Panc1 (cell line): Measurements from ENCODE around the gene PLCB1. TPM values are rescaled to one million over a fixed set of nuclear protein-coding genes. Genes with fewer than 3 reads are reported as not detected.

ENCODE experiments used
- ATAC-seq: fragments of 200-7000 bp; cut with Tn5 transposase; 2 replicates; pipeline ENCODE4 v1.9.1; 2020; ENCODE audit warnings: mild to moderate bottlenecking, moderate library complexity
- BruUV-seq: library from RNA; stranded (reverse); fragments of 400-500 nt; replicated peaks from 2 replicates; lab custom pipeline; 2021; lab: Mats Ljungman, UMichigan
- CTCF ChIA-PET: fragments of 300-600 bp; sonication (Branson Sonifier 250); formaldehyde crosslinking; loops from one replicate; lab custom pipeline; 2022; ENCODE audit warnings: antibody characterized with exemption; lab: Charles Lee
- POLR2A ChIA-PET: fragments of 300-600 bp; sonication (Branson Sonifier 250); formaldehyde crosslinking; loops from one replicate; lab custom pipeline; 2022; ENCODE audit warnings: antibody characterized with exemption; lab: Charles Lee
- DNase-seq: peaks from one replicate; pipeline ENCODE4 v3.0.0-alpha.2; 2010; ENCODE audit warnings: low read depth, low spot score
- H3K27ac ChIP-seq: 2 replicates; pipeline ENCODE4 v1.5.1; 2011; ENCODE audit warnings: mild to moderate bottlenecking, low read length, inconsistent platforms
- H3K27me3 ChIP-seq: fragments of 200-500 bp; sonication (Bioruptor generic); 2 replicates; pipeline ENCODE4 v1.6.0; 2014; ENCODE audit warnings: low read length, inconsistent platforms; ENCODE audit not compliant: control insufficient read depth, insufficient read depth
- H3K36me3 ChIP-seq: fragments of 200-500 bp; sonication (Bioruptor generic); 2 replicates; pipeline ENCODE4 v1.5.1; 2014; ENCODE audit warnings: inconsistent platforms, mild to moderate bottlenecking, low read length, moderate library complexity; ENCODE audit not compliant: control insufficient read depth, insufficient read depth
- H3K4me1 ChIP-seq: 2 replicates; pipeline ENCODE4 v1.5.1; 2011; ENCODE audit warnings: inconsistent platforms, mild to moderate bottlenecking, low read length, moderate library complexity; ENCODE audit not compliant: control insufficient read depth, insufficient read depth
- H3K4me3 ChIP-seq, 2 experiments: 2 replicates each; pipeline ENCODE4 v1.5.1; 2011 to 2012; ENCODE audit warnings: low read depth in 2 of 2, low read length in 2 of 2, mild to moderate bottlenecking in 2 of 2, inconsistent platforms in 1 of 2, moderate library complexity in 1 of 2
- H3K9me3 ChIP-seq: fragments of 200-500 bp; sonication (Bioruptor generic); 2 replicates; pipeline ENCODE4 v1.5.1; 2014; ENCODE audit warnings: low read depth, mild to moderate bottlenecking, inconsistent platforms, low read length, moderate library complexity; ENCODE audit not compliant: control insufficient read depth, insufficient read depth
- CTCF ChIP-seq: fragments of 450-650 bp; IDR thresholded peaks from 2 replicates; pipeline ENCODE4 v1.5.1; 2017; ENCODE audit warnings: mild to moderate bottlenecking
- POLR2AphosphoS5 ChIP-seq: IDR thresholded peaks from 2 replicates; pipeline ENCODE4 v1.6.1; 2012; ENCODE audit warnings: mild to moderate bottlenecking, low read depth, low read length, moderate library complexity
- REST ChIP-seq, 2 experiments: IDR thresholded peaks; 2 replicates each; pipeline ENCODE4 v1.6.1; 2011 to 2012; ENCODE audit warnings: low read depth in 2 of 2, control low read depth in 1 of 2, low read length in 1 of 2, mild to moderate bottlenecking in 1 of 2, moderate library complexity in 1 of 2; ENCODE audit not compliant: insufficient read depth in 1 of 2
- SIN3A ChIP-seq: IDR thresholded peaks from 2 replicates; pipeline ENCODE4 v1.6.1; 2012; ENCODE audit warnings: low read depth, mild to moderate bottlenecking, low read length, moderate library complexity, borderline replicate concordance; ENCODE audit not compliant: insufficient read depth
- TCF7L2 ChIP-seq: IDR thresholded peaks from 2 replicates; pipeline ENCODE4 v1.6.1; 2011; ENCODE audit warnings: mild to moderate bottlenecking, low read depth, low read length, inconsistent platforms
- in situ Hi-C: cut with HindIII; loops from 2 replicates; pipeline ENCODE4 v1.10.0; 2016; ENCODE audit warnings: low sequenced_read_pairs, low pct_unique_long_range_greater_than_20kb
- intact Hi-C: fragments of 100-400 bp; cut with micrococcal nuclease; formaldehyde crosslinking; loops from one replicate; pipeline ENCODE4 v1.10.0; 2022; ENCODE audit not compliant: unreplicated experiment
- total RNA-seq: library from RNA; stranded (reverse); gene quantifications from one replicate; pipeline ENCODE4 v1.2.1, GENCODE V29; 2021; ENCODE audit not compliant: unreplicated experiment

PLCB1 gene
- total RNA-seq, 1 experiment from 2014 or later = 0.59 TPM

DNA sequence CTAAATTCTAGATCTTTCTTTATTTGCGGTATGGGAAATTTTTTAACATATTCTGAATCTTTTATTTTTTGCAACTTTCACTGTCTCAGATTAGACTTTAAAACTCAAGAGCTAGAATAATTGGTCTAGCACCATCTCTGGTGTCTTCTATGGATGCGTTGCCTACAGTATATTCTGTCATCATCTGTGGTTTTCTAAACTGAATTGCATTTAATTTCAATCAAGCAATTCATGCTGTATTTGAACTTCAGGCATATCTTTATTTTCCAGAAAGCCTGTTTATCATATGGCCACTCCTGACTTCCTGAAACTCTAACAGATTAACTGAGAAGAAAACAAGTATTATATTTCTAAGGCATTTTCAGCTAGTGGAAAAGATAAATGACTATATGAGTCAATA is 281.6 kb downstream of the PLCB1 start:
- in situ Hi-C loops = no loop called here
- POLR2A ChIA-PET = no interaction called here
- CTCF ChIA-PET = no interaction called here
- Histone ChIP-seq H3K4me1 (no peaks in the 10 kb centered on the region), H3K4me3 (no peak overlapping the region), H3K27me3 (no peaks in the 10 kb centered on the region), H3K27ac (no peak overlapping the region), H3K36me3 (no peaks in the 10 kb centered on the region), H3K9me3 (no peaks in the 10 kb centered on the region)
- ATAC-seq (no peak), DNase-seq (no peak)
- intact Hi-C loops = no loop called here
- TF ChIP-seq TCF7L2 (no peak), REST (IDR thresholded peaks at IDR 0.05; ENCODE audit: insufficient read depth in 1 of 2, low read depth in 2 of 2, low read length in 1 of 2) (no peak), POLR2AphosphoS5 (no peak), SIN3A (no peak), CTCF (no peak)
- no TSS peak for BruUV-seq

DNA sequence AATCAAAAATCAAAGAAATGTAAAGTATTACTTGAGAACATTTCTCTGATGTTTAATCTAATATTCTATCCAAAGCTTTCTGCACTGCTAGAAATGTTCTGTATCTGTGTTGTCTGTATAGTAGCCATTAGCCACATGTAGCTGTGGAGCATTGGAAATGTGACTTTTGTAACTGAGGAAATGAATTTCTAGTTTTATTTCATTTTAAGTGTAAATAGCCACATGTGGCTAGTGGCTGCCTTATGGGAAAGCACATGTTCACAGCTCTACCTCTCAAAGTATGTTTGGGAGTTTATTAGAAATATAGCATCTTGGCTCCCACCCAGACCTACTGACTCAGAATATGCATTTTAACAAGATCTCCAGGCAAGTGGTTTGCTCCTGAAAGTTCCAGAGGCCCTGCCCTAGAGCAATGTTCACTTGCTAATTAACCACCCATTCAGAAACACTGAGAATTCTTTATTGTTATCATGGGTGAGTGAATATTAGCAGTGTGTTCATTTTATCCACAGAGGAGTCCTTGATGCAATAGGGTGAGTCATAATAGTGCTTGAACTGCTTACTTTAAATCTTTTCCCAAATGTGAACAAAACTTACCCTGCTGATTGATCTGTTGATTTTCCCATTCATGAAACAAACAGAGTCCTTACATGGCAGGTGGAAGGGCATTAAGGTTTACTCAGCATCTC is 282.7 kb downstream of the PLCB1 start:
- DNase-seq = no peak
- Histone ChIP-seq H3K4me3 (no peak overlapping the region), H3K27ac (no peak overlapping the region), H3K4me1 (no peaks in the 10 kb centered on the region), H3K27me3 (no peaks in the 10 kb centered on the region), H3K9me3 (no peaks in the 10 kb centered on the region), H3K36me3 (no peaks in the 10 kb centered on the region)
- BruUV-seq = no TSS peak
- ChIA-PET CTCF (no interaction called here), POLR2A (no interaction called here)
- no peak for ATAC-seq
- intact Hi-C loops (no loop called here), in situ Hi-C loops (no loop called here)
- TF ChIP-seq CTCF (no peak), REST (IDR thresholded peaks at IDR 0.05; ENCODE audit: insufficient read depth in 1 of 2, low read depth in 2 of 2, low read length in 1 of 2) (no peak), TCF7L2 (no peak), POLR2AphosphoS5 (no peak), SIN3A (no peak)
